GOT3 (cell line): ENCODE results near the gene FUT7.
A peak's percentile ranks its signal among the peaks of the same experiment; 100 is the strongest.

Experiments used
- DNase-seq: peaks from one replicate; lab custom pipeline; 2025; ENCODE audit warnings: mixed read lengths; lab: John Stamatoyannopoulos, UW

FUT7 gene

GRCh38 chr9:137002646-137003041 lies 29.2 kb downstream of the FUT7 start:
- DNase-seq: no peak

- no peak for DNase-seq
Measured at GRCh38 chr9:137001857-137002645, 29.8 kb downstream of the FUT7 start.

GRCh38 chr9:137000177-137000930 lies 31.5 kb downstream of the FUT7 start:
- no peak for DNase-seq

- DNase-seq: no peak
Measured at GRCh38 chr9:136997830-136998234, 34.1 kb downstream of the FUT7 start.

GRCh38 chr9:136997371-136997770 lies 34.5 kb downstream of the FUT7 start:
- DNase-seq: no peak

- no peak for DNase-seq
Measured at GRCh38 chr9:136996361-136997292, 35.3 kb downstream of the FUT7 start, which contains the start of gene CLIC3. Gene CLIC3 (minus strand): TSS chr9:136996568. CDS start chr9:136996543, 25 bp downstream.

GRCh38 chr9:136995772-136996311 lies 36.0 kb downstream of the FUT7 start:
- DNase-seq: no peak

GRCh38 chr9:136995362-136995761 lies 36.5 kb downstream of the FUT7 start:
- no peak for DNase-seq

- DNase-seq: no peak
Measured at GRCh38 chr9:136994888-136995230, 37.0 kb downstream of the FUT7 start.

- DNase-seq: no peak
Measured at GRCh38 chr9:136994180-136994887, 37.6 kb downstream of the FUT7 start.

GRCh38 chr9:136992819-136993369 lies 39.0 kb downstream of the FUT7 start:
- no peak for DNase-seq

GRCh38 chr9:136991993-136992818 lies 39.7 kb downstream of the FUT7 start, which contains the start of gene PAXX:
Gene PAXX (plus strand): TSS chr9:136992422. CDS start chr9:136992444, 22 bp downstream.
- peak; percentile 76 for DNase-seq

- no peak for DNase-seq
Measured at GRCh38 chr9:136990242-136990911, 41.5 kb downstream of the FUT7 start.

- DNase-seq: no peak
Measured at GRCh38 chr9:136988872-136989271, 43.0 kb downstream of the FUT7 start.

GRCh38 chr9:136985853-136986252 lies 46.0 kb downstream of the FUT7 start:
- DNase-seq: no peak

GRCh38 chr9:136985027-136985602 lies 46.8 kb downstream of the FUT7 start:
- no peak for DNase-seq

- DNase-seq: no peak
Measured at GRCh38 chr9:136984464-136985026, 47.3 kb downstream of the FUT7 start.

GRCh38 chr9:136983656-136984314 lies 48.1 kb downstream of the FUT7 start:
- DNase-seq: no peak
